Astrocyte (in vitro differentiated cells and primary cell): ENCODE results near the gene ATP10B.

Experiments used
- EZH2 ChIP-seq: IDR thresholded peaks from 2 replicates; pipeline ENCODE4 v1.6.1; 2012; ENCODE audit warnings: mild to moderate bottlenecking, low read length, inconsistent platforms; ENCODE audit not compliant: insufficient read depth
- TF ChIP-seq, protein P1 (sequence below): IDR thresholded peaks from 2 replicates; pipeline ENCODE4 v1.5.1; 2011; ENCODE audit warnings: low read depth, mild to moderate bottlenecking, inconsistent platforms, low read length, moderate library complexity; ENCODE audit not compliant: insufficient read depth

GRCh38 chr5:160702311-160702803 is 149.7 kb downstream of the ATP10B start:
- TF ChIP-seq, protein P1, sequence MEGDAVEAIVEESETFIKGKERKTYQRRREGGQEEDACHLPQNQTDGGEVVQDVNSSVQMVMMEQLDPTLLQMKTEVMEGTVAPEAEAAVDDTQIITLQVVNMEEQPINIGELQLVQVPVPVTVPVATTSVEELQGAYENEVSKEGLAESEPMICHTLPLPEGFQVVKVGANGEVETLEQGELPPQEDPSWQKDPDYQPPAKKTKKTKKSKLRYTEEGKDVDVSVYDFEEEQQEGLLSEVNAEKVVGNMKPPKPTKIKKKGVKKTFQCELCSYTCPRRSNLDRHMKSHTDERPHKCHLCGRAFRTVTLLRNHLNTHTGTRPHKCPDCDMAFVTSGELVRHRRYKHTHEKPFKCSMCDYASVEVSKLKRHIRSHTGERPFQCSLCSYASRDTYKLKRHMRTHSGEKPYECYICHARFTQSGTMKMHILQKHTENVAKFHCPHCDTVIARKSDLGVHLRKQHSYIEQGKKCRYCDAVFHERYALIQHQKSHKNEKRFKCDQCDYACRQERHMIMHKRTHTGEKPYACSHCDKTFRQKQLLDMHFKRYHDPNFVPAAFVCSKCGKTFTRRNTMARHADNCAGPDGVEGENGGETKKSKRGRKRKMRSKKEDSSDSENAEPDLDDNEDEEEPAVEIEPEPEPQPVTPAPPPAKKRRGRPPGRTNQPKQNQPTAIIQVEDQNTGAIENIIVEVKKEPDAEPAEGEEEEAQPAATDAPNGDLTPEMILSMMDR = no peak
- no peak for TF ChIP-seq EZH2
